A549 (cell line): ENCODE results near the gene ITPKC. TPM values are rescaled to one million over a fixed set of nuclear protein-coding genes. Genes with fewer than 3 reads are reported as not detected.

Source experiments
- ATAC-seq, 2 experiments: fragments of 200-7000 bp in 1 of 2; fragments of >200 bp in 1 of 2; cut with Nextera tagmentation in 1 of 2; cut with Tn5 transposase in 1 of 2; 3 replicates each; pipeline versions ENCODE4 v1.8.0 to v1.9.1; 2018 to 2020; ENCODE audit warnings: mild to moderate bottlenecking in 1 of 2, moderate library complexity in 1 of 2
- CTCF ChIA-PET: fragments of 300-600 bp; sonication (Branson Sonifier 250); formaldehyde crosslinking; extraction: SDS; loops from one replicate; lab custom pipeline; 2021; ENCODE audit warnings: antibody characterized with exemption, inconsistent platforms; lab: Yijun Ruan, JAX
- POLR2A ChIA-PET: fragments of 350-600 bp; formaldehyde crosslinking; extraction: SDS; loops from one replicate; lab custom pipeline; 2021; ENCODE audit warnings: antibody characterized with exemption, inconsistent platforms; lab: Yijun Ruan, JAX
- DNase-seq, 2 experiments: peaks; one replicate each; pipeline versions ENCODE4 v3.0.0 to v3.0.0-alpha.2; 2011 to 2016; ENCODE audit warnings: low read depth in 1 of 2, low spot score in 1 of 2
- FAIRE-seq: peaks from 2 replicates; lab custom pipeline; 2011; peaks lifted over from hg19 to GRCh38; lab: Jason Lieb, UNC
- H3K27ac ChIP-seq, 2 experiments: fragments of >200 bp; sonication (Bioruptor Twin); formaldehyde crosslinking; 3 replicates each; pipeline ENCODE4 v1.5.1; 2016 to 2017
- H3K4me1 ChIP-seq: fragments of >200 bp; sonication (Bioruptor Twin); formaldehyde crosslinking; 3 replicates; pipeline ENCODE4 v1.6.1; 2016
- H3K4me2 ChIP-seq: fragments of >200 bp; sonication (Bioruptor Twin); formaldehyde crosslinking; 3 replicates; pipeline ENCODE4 v1.6.1; 2016
- H3K4me3 ChIP-seq: fragments of >200 bp; sonication (Bioruptor Twin); formaldehyde crosslinking; 3 replicates; pipeline ENCODE4 v1.5.1; 2016
- H3K9me3 ChIP-seq: fragments of >200 bp; sonication (Bioruptor Twin); formaldehyde crosslinking; 3 replicates; pipeline ENCODE4 v1.6.1; 2016
- CBX8 ChIP-seq: fragments of 200-600 bp; sonication (generic); IDR thresholded peaks from 2 replicates; pipeline ENCODE4 v1.6.1; 2016
- CHD2 ChIP-seq: fragments of 150-350 bp; IDR thresholded peaks from 2 replicates; pipeline ENCODE4 v1.6.1; 2014; ENCODE audit warnings: low read length; ENCODE audit not compliant: partially characterized antibody
- CHD4 ChIP-seq: fragments of 200-600 bp; sonication (generic); IDR thresholded peaks from 2 replicates; pipeline ENCODE4 v1.6.1; 2016; ENCODE audit warnings: antibody characterized with exemption, mild to moderate bottlenecking, borderline replicate concordance
- EP300 ChIP-seq, 2 experiments: fragments of >200 bp; sonication (Bioruptor Twin); formaldehyde crosslinking; IDR thresholded peaks; 2 replicates in 1 of 2; 3 replicates in 1 of 2; pipeline ENCODE4 v1.6.1; 2016 to 2017
- FOSL2 ChIP-seq, 2 experiments: fragments of 450-650 bp in 1 of 2; fragments of >200 bp in 1 of 2; sonication (Bioruptor Twin) in 1 of 2; formaldehyde crosslinking; IDR thresholded peaks; 2 replicates each; pipeline versions ENCODE4 v1.5.0 to v1.6.1; 2016 to 2020; ENCODE audit warnings: mild to moderate bottlenecking in 1 of 2, moderate library complexity in 1 of 2
- GATA3 ChIP-seq: IDR thresholded peaks from 2 replicates; pipeline ENCODE4 v1.6.1; 2012; ENCODE audit warnings: borderline replicate concordance
- HOXA7 ChIP-seq: fragments of 250-450 bp; sonication (Bioruptor Pico); IDR thresholded peaks from 2 replicates; pipeline ENCODE4 v1.5.0; 2020; ENCODE audit warnings: mild to moderate bottlenecking, moderate library complexity
- HOXB13 ChIP-seq: fragments of 250-450 bp; sonication (Bioruptor Pico); IDR thresholded peaks from 2 replicates; pipeline ENCODE4 v1.5.0; 2020; ENCODE audit warnings: low read depth, mild to moderate bottlenecking, moderate library complexity
- JUNB ChIP-seq: fragments of >200 bp; sonication (Bioruptor Twin); formaldehyde crosslinking; IDR thresholded peaks from 2 replicates; pipeline ENCODE4 v1.6.1; 2016
- KDM5A ChIP-seq: fragments of 200-600 bp; sonication (generic); IDR thresholded peaks from 2 replicates; pipeline ENCODE4 v1.6.1; 2016; ENCODE audit warnings: antibody characterized with exemption, mild to moderate bottlenecking
- NFE2L2 ChIP-seq: fragments of 150-350 bp; conservative IDR thresholded peaks from 2 replicates; pipeline ENCODE4 v1.6.1; 2014; ENCODE audit warnings: low read length
- NR3C1 ChIP-seq: fragments of >200 bp; sonication (Bioruptor Twin); formaldehyde crosslinking; IDR thresholded peaks from 3 replicates; pipeline ENCODE4 v1.6.1; 2017
- RCOR1 ChIP-seq: fragments of 150-350 bp; IDR thresholded peaks from 2 replicates; pipeline ENCODE4 v1.6.1; 2014; ENCODE audit warnings: antibody characterized with exemption, low read length, low read depth
- RFX5 ChIP-seq: fragments of 450-650 bp; IDR thresholded peaks from 2 replicates; pipeline ENCODE4 v1.7.1; 2014; ENCODE audit warnings: antibody characterized with exemption, mild to moderate bottlenecking, moderate library complexity
- RNF2 ChIP-seq: fragments of 200-600 bp; sonication (generic); IDR thresholded peaks from 2 replicates; pipeline ENCODE4 v1.6.1; 2016; ENCODE audit warnings: low read depth, mild to moderate bottlenecking, antibody characterized with exemption, moderate library complexity, borderline replicate concordance
- SMC3 ChIP-seq: fragments of >200 bp; sonication (Bioruptor Twin); formaldehyde crosslinking; IDR thresholded peaks from 3 replicates; pipeline ENCODE4 v1.6.1; 2018; ENCODE audit warnings: inconsistent platforms
- SREBF2 ChIP-seq: fragments of 450-650 bp; IDR thresholded peaks from 2 replicates; pipeline ENCODE4 v1.6.1; 2014; ENCODE audit warnings: mild to moderate bottlenecking, moderate library complexity
- TP53 ChIP-seq: fragments of 250-450 bp; sonication (Bioruptor Pico); IDR thresholded peaks from 2 replicates; pipeline ENCODE4 v1.5.0; 2021; ENCODE audit warnings: mild to moderate bottlenecking, moderate library complexity
- ZFP36 ChIP-seq: fragments of 450-650 bp; IDR thresholded peaks from 2 replicates; pipeline ENCODE4 v1.6.1; 2014; ENCODE audit warnings: borderline replicate concordance; ENCODE audit not compliant: partially characterized antibody
- WGBS: methylation state at CpG from one replicate; pipeline ENCODE4 v1.1.6; 2017; ENCODE audit errors: missing lambda C conversion rate; 5-methylcytosine and 5-hydroxymethylcytosine counted together
- polyA plus RNA-seq, 4 experiments: library from polyadenylated mRNA; depleted of rRNA in 3 of 4; stranded (reverse); fragments of >200 nt; fragmentation: RNase III in 1 of 4; extraction: RNeasy Plus Mini Kit Qiagen cat#74134 plus additional on column Dnase treatment in 1 of 4; gene quantifications; 2 replicates in 3 of 4; 3 replicates in 1 of 4; pipeline ENCODE4 v1.2.3, GENCODE V29; 2011 to 2017
- TF ChIP-seq, protein P1 (sequence below): IDR thresholded peaks from 2 replicates; pipeline ENCODE4 v1.6.1; 2012; ENCODE audit warnings: low read depth, borderline replicate concordance
- TF ChIP-seq, protein P2 (sequence below): fragments of >200 bp; sonication (Bioruptor Twin); formaldehyde crosslinking; IDR thresholded peaks from 2 replicates; pipeline ENCODE4 v1.6.1; 2016
- TF ChIP-seq, protein P3 (sequence below): IDR thresholded peaks from 2 replicates; pipeline ENCODE4 v1.6.1; 2012
- TF ChIP-seq, protein P4 (sequence below): fragments of >200 bp; sonication (Bioruptor Twin); formaldehyde crosslinking; IDR thresholded peaks from 3 replicates; pipeline ENCODE4 v1.5.1; 2016
- TF ChIP-seq, protein P5 (sequence below): IDR thresholded peaks from 2 replicates; pipeline ENCODE4 v1.6.1; 2012
- TF ChIP-seq, protein P6 (sequence below): fragments of 200-600 bp; sonication (generic); IDR thresholded peaks from 2 replicates; pipeline ENCODE4 v1.6.1; 2016; ENCODE audit warnings: antibody characterized with exemption, mild to moderate bottlenecking, moderate library complexity

The ITPKC gene
- polyA plus RNA-seq, 2 of the 4 experiments (the other 2 are of a cell fraction): 6.5 to 7.9 TPM

DNA sequence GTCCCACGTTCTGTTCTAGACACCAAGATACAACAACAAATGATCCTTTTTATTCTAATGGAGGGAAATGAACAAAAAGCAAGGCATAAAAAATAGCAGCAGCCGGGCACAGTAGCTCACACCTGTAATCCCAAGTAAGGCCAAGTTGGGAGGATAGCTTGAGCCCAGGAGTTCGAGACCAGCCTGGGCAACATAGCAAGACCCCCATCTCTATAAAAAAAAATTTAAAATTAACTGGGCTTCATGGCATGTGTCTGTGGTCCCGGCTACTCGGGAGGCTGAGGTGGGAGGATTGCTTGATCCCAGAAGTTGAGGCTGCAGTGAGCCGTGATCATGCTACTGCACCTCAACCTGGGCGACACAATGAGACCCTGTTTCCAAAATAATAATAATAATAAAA is 59.5 kb downstream of the ITPKC start:
- ChIA-PET POLR2A (interaction anchor here (3.1 kb wide), 1 partner anchor 27 kb away, joined by 94 read pairs; the partner anchor contains the start of genes ACTMAP and SNRPA), CTCF (interaction anchor here (1.5 to 6.5 kb wide), 5 partner anchors 17 to 113 kb away, joined by 6 to 65 read pairs (median 16); partner anchors contain the start of gene EGLN2)
- H3K4me1 ChIP-seq: peaks cover 14% of the 10 kb centered on the region
- no peak for ATAC-seq
- no peak overlapping the region for H3K4me3 ChIP-seq
- TF ChIP-seq, protein P1, sequence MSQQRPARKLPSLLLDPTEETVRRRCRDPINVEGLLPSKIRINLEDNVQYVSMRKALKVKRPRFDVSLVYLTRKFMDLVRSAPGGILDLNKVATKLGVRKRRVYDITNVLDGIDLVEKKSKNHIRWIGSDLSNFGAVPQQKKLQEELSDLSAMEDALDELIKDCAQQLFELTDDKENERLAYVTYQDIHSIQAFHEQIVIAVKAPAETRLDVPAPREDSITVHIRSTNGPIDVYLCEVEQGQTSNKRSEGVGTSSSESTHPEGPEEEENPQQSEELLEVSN: no peak
- TF ChIP-seq ZFP36 (no peak), HOXB13 (CRISPR knock-in tag) (no peak), KDM5A (no peak), JUNB (no peak), GATA3 (no peak), NFE2L2 (no peak), EP300 (IDR thresholded peaks at IDR 0.05) (no peak), RNF2 (no peak), RFX5 (no peak), CBX8 (no peak), CHD2 (no peak), CHD4 (no peak), HOXA7 (CRISPR knock-in tag) (no peak), RCOR1 (no peak)
- TF ChIP-seq, protein P2, sequence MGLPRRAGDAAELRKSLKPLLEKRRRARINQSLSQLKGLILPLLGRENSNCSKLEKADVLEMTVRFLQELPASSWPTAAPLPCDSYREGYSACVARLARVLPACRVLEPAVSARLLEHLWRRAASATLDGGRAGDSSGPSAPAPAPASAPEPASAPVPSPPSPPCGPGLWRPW: no peak
- TF ChIP-seq, protein P3, sequence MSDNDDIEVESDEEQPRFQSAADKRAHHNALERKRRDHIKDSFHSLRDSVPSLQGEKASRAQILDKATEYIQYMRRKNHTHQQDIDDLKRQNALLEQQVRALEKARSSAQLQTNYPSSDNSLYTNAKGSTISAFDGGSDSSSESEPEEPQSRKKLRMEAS: no peak
- TF ChIP-seq, protein P4, sequence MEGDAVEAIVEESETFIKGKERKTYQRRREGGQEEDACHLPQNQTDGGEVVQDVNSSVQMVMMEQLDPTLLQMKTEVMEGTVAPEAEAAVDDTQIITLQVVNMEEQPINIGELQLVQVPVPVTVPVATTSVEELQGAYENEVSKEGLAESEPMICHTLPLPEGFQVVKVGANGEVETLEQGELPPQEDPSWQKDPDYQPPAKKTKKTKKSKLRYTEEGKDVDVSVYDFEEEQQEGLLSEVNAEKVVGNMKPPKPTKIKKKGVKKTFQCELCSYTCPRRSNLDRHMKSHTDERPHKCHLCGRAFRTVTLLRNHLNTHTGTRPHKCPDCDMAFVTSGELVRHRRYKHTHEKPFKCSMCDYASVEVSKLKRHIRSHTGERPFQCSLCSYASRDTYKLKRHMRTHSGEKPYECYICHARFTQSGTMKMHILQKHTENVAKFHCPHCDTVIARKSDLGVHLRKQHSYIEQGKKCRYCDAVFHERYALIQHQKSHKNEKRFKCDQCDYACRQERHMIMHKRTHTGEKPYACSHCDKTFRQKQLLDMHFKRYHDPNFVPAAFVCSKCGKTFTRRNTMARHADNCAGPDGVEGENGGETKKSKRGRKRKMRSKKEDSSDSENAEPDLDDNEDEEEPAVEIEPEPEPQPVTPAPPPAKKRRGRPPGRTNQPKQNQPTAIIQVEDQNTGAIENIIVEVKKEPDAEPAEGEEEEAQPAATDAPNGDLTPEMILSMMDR: no peak
- H3K27ac ChIP-seq: peak overlapping the region in 1 of 2 experiments; percentile 87; a peak in 3 of 6 replicates
- no peak for DNase-seq
- no peaks in the 10 kb centered on the region for H3K9me3 ChIP-seq
- 74% methylated on average over 7 of the region's 7 CpGs for WGBS
- peak overlapping the region; percentile 75 for H3K4me2 ChIP-seq
- FAIRE-seq: no peak

DNA sequence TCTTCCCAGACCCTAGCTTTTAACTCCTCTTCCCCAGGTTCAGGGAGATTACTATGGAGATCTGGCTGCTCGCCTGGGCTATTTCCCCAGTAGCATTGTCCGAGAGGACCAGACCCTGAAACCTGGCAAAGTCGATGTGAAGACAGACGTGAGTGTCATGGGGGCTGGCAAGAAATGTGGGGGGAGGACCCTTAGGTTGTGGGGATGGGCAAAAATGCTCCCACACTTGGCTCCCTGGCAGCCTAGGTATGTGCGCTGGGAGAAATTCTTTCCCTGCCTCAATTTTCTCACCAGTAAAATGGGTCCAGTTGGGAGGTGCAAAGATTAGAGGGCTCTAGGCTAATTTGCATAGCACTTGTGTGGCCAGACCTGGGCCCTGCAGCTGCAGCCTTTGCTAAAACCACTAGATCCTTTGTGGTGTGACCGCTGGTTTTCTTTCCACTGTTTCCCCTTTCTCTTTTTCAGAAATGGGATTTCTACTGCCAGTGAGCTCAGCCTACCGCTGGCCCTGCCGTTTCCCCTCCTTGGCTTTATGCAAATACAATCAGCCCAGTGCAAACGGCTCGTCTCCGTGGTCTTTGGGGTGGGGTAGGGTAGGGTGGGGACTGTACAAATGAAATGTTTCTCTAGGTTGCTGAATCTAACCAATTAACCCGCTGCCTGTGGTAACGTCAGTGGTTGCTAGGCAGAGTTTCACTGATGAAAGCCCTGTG is 60.2 kb downstream of the ITPKC start:
- CTCF ChIA-PET: interaction anchor here (0.6 to 6.5 kb wide), 11 partner anchors 10 to 143 kb away, joined by 3 to 65 read pairs (median 5); partner anchors contain the start of gene EGLN2
- H3K4me1 ChIP-seq: peaks cover 14% of the 10 kb centered on the region
- ATAC-seq (peak; percentile 73 to 85), DNase-seq (peak; percentile 97 to 99), FAIRE-seq (peak; percentile 91)
- H3K27ac ChIP-seq: peak overlapping the region; percentile 82 to 87
- peak overlapping the region; percentile 75 for H3K4me2 ChIP-seq
- H3K4me3 ChIP-seq: peak overlapping the region; percentile 52
- WGBS: 23% methylated on average over 13 of the region's 13 CpGs
- POLR2A ChIA-PET: interaction anchor here (0.5 to 3.1 kb wide), 37 partner anchors 8 to 807 kb away, joined by 3 to 94 read pairs (median 6); partner anchors contain the start of genes ACTMAP, B9D2, BLVRB and COQ8B
- H3K9me3 ChIP-seq: no peaks in the 10 kb centered on the region
- TF ChIP-seq TP53 (CRISPR knock-in tag) (peak; percentile 42; the same call in 1 of the 2 replicates), SMC3 (no peak), NR3C1 (no peak), FOSL2 (IDR thresholded peaks at IDR 0.05) (no peak), FOSL2 (CRISPR knock-in tag; IDR thresholded peaks at IDR 0.05) (no peak), EP300 (IDR thresholded peaks at IDR 0.05) (no peak), RFX5 (peak; percentile 100), SREBF2 (no peak), CHD4 (peak; percentile 84; the same call in 1 of the 2 replicates)
- TF ChIP-seq, protein P5, sequence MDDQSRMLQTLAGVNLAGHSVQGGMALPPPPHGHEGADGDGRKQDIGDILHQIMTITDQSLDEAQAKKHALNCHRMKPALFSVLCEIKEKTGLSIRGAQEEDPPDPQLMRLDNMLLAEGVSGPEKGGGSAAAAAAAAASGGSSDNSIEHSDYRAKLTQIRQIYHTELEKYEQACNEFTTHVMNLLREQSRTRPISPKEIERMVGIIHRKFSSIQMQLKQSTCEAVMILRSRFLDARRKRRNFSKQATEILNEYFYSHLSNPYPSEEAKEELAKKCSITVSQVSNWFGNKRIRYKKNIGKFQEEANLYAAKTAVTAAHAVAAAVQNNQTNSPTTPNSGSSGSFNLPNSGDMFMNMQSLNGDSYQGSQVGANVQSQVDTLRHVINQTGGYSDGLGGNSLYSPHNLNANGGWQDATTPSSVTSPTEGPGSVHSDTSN: no peak
- TF ChIP-seq, protein P4: no peak
- TF ChIP-seq, protein P3: 0 out of 2 replicates have a peak, but pooled peaks have one; percentile 18
- TF ChIP-seq, protein P6, sequence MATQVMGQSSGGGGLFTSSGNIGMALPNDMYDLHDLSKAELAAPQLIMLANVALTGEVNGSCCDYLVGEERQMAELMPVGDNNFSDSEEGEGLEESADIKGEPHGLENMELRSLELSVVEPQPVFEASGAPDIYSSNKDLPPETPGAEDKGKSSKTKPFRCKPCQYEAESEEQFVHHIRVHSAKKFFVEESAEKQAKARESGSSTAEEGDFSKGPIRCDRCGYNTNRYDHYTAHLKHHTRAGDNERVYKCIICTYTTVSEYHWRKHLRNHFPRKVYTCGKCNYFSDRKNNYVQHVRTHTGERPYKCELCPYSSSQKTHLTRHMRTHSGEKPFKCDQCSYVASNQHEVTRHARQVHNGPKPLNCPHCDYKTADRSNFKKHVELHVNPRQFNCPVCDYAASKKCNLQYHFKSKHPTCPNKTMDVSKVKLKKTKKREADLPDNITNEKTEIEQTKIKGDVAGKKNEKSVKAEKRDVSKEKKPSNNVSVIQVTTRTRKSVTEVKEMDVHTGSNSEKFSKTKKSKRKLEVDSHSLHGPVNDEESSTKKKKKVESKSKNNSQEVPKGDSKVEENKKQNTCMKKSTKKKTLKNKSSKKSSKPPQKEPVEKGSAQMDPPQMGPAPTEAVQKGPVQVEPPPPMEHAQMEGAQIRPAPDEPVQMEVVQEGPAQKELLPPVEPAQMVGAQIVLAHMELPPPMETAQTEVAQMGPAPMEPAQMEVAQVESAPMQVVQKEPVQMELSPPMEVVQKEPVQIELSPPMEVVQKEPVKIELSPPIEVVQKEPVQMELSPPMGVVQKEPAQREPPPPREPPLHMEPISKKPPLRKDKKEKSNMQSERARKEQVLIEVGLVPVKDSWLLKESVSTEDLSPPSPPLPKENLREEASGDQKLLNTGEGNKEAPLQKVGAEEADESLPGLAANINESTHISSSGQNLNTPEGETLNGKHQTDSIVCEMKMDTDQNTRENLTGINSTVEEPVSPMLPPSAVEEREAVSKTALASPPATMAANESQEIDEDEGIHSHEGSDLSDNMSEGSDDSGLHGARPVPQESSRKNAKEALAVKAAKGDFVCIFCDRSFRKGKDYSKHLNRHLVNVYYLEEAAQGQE: no peak
